HG02642 (cell line): Measurements from ENCODE around the gene SH3RF3.

ENCODE experiments used
- ATAC-seq: cut with Tn5 transposase; IDR thresholded peaks from one replicate; pipeline ENCODE4 v1.9.1; 2021; ENCODE audit warnings: mild to moderate bottlenecking; ENCODE audit not compliant: unreplicated experiment, poor library complexity

SH3RF3 gene

DNA sequence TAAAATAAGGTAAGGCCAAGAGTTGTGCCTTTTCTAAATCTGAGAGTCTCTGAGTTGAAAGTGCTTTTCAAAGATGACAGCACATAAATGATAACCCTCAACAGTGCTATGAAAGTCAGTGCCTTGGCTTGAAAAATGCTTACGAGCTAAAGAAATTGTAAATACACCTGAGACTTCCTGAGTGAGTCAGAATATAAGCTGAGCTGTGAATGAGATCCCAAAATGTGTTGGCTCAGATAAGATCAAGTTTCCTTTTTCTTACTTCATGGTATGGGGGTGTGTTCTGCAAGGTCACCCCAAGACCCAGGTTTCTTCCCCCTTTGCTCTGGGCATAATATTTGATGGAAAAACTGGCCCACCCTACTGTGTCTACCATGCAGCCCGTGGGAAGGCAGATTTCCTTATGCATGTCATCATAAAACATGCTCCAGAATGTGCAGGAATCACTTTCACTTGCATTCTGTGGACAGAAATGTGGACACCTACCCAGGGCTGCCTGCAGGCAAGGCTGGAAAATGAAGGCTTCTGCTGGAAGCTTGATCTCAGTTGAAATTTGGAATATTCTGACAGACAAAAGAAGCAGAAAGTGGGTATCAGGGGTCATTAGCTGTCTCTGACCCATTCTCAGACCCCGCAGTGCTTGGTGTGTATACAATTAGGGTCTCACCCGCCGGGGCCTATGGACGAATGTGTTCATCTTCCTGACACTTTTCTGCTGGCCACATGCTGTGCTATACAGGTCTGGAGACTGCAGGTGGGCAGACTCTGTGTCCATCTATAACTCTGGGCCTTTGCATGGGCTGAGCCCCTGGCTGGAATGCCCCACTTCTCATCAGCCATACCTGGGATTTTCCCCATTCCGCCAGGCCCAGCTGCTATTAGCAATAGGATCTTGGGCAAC is 212.6 kb downstream of the SH3RF3 start:
- no peak for ATAC-seq

- no peak for ATAC-seq
Observed at GRCh38 chr2:109342256-109342850, 213.3 kb downstream of the SH3RF3 start.

- ATAC-seq = no peak
Observed at GRCh38 chr2:109342930-109343329, 213.9 kb downstream of the SH3RF3 start.

GRCh38 chr2:109343460-109343859 is 214.5 kb downstream of the SH3RF3 start:
- no peak for ATAC-seq

GRCh38 chr2:109344270-109344805 is 215.3 kb downstream of the SH3RF3 start:
- no peak for ATAC-seq

GRCh38 chr2:109345091-109345490 is 216.1 kb downstream of the SH3RF3 start:
- no peak for ATAC-seq

DNA sequence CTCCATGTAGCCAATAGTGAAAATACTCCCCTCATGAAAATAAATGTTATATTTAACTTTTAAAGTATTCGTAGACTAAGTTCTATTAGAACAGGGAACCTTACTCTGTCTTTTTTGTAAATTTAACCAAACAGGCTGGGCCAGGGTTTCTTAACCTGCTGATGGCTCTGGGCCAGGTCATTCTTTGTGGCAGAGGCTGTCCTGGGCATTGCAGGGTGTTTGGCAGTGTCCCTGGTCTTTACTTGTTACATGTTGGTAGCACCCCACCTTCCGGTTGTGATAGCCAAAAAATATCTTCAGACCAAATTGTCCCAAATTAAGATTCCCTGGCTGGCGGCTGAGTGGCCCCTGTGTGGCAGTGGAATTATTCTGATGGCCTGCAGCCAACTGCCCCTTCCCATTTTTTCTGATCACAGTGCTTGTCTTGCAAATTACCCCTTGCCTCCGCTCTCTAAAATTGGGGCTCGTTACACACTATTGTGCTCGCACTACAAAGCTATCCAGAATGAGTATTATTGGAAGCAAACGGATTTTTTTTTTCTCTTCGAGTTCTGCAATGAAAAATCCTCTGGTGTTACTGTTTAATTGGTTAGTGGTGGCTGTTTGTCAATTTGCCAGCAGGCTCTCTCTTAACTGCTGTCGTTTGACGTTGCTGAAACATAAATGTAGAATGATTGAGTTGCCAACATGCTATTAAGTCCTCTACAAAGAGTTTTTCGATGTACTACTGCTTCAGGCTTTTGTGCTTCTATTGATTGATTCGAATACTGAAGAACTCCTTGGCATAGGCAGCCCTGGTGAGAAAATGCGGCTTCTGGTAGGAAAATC is 216.9 kb downstream of the SH3RF3 start:
- no peak for ATAC-seq

DNA sequence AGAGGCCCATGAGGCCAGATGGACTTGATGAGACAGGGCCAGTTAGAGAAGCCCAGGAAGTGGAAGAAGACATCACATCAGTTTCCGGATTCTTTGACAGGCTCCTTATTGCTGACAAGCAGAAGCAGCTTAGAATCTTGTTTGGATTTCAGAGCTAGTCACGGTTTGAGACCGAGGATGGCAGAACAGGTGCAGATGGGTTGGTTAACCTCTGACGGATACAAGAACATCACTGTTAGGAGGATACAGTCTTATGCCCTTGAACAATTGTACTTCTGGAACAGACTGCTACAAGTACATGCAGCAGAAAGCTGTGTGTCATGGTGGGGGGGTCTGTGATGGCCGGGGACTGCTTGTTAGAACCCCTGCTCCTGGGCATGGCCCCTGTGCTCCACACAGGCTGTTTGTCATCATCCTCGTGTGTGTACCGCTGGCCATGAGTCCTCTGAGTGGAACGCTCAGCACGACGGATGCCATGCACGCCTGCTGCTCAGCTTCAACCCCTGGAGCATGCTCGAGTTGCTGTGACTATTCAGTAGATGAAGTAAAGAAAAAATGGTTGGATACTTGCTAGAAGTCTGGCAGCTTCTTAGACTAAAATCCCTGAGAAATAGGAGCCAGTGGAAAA is 217.7 kb downstream of the SH3RF3 start:
- ATAC-seq = no peak

- no peak for ATAC-seq
Observed at GRCh38 chr2:109347626-109348025, 218.6 kb downstream of the SH3RF3 start.

GRCh38 chr2:109348190-109348589 is 219.2 kb downstream of the SH3RF3 start:
- ATAC-seq = no peak

GRCh38 chr2:109348671-109349502 is 219.9 kb downstream of the SH3RF3 start:
- ATAC-seq = peak; percentile 62

DNA sequence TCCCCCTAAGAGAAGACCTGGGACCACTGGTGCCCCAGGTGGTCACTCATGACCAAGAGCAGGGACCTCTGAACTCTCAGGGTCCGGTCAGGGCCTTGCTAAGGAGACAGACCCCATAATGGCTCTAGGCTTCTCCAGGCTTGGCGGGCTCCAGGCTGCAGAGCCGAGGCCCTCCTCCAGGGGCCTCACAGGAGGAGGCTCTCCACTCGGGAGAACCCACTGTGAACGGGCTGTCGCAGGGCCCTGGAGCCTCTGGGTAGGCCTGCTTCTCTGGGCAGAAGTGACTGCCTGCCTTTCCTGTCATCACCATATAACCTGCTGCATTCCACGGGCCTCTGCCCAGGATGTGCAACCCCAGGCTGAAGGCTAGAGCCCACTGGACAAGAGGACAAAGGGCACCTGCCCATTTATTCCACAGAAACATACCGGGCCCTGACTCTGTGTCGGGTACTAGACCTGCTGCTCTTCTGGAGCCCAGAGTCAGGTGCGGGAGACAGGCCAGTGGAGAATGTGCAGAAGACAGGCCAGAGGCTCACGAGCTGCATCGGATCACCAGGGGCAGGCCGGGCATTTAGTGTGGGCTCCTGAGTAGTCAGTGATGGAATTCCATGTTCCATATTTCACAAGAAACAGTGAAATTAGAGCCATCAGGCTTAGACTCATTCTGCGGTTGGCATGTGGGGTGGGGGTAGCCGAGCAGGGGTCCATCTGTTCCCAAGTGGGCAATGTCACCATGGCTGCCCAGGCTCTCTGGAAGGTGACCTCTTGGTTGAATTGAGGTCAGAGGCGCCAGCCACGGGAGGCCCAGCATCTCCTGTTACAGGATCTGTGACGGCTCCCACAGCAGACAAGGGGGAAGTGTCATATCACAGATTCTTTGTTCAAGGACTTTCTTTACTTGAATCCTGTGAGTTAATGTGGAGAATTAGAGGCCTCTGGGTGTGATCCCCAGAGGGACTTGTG is 220.8 kb downstream of the SH3RF3 start:
- ATAC-seq = no peak

DNA sequence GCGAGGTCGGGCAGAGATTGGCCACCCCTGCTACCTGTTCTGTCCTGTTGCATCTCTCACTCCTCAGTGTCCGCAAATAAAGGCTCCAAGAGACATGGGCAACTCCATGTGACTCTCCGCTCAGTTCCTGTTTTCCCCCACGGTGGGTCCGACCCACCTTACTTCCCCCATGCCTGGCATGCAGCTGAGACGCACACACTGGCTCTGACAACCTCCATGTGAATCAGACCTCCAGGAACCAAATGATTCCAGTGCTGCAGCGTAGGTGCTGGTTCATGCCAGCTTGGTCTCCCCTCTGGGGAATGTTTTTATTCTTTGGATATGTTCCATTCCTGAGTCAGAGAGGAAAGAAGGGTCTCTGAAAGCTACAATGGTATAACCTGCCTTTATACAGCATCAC is 221.5 kb downstream of the SH3RF3 start:
- no peak for ATAC-seq

DNA sequence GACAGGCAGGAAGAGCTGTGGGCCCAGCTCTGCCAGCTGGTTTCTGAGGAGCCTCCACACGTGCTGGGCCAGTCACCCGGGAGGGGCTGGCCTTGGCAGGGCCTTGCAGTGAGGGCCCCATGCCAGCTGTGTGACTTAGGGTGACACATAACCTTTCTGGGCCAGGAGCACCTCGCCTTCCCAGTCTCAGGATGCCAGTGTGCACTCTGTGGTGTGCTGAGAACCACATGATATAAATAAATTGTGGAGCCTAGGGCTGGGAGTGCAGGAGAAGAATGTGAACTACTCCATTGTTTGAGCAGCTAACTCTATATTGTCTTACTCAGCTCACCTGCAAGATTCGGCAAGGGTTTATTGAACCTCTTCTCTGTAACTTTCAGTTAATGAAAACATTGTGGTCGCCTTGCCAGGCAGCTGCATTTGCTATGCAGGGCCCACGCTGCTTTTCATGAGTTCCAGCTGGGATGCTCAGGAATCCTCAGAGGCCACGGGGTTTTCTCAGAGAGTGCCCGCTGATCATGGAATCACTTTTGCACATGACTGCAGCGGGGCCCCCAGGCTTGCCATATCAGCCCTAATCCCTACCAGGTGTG is 222.3 kb downstream of the SH3RF3 start:
- no peak for ATAC-seq

DNA sequence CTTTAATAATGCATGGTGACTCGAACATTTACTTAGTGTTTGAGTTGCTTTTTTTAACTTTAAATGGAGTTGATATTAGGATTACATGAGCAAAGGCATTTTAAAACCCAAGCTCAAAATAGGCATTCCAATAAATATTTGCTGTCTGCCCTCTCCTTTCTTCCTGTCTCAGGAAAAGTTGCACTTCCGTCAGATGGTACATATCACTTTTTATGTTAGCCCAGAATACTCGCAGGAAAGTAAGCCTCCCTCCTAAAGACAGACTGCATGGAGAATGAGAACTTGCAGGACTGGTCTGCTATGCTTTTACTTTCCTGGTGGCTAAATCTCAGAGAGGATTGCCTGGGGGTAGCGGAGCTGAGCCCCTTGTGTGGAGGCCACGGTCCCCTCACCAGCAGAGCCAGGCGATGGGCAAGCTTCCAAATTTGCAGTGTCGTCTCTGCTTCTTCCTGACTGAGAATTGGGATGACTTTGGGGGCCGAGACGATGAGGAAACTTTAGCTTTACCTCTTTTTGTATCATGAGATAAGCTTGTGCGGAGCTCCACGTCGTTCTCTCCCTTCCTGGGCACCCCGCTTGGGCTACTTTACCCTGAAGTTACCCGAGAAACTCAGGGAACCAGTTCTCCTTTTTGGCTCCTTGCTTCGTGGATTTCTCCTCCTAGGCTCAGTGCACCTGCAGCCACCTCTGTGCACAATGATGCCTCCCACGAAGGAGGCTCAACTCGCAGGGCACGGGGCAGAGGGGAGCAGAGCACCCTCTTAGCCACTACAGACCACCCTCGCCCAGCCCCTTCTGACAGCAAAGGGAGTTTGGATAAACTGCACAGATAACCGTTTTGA is 223.3 kb downstream of the SH3RF3 start:
- no peak for ATAC-seq

DNA sequence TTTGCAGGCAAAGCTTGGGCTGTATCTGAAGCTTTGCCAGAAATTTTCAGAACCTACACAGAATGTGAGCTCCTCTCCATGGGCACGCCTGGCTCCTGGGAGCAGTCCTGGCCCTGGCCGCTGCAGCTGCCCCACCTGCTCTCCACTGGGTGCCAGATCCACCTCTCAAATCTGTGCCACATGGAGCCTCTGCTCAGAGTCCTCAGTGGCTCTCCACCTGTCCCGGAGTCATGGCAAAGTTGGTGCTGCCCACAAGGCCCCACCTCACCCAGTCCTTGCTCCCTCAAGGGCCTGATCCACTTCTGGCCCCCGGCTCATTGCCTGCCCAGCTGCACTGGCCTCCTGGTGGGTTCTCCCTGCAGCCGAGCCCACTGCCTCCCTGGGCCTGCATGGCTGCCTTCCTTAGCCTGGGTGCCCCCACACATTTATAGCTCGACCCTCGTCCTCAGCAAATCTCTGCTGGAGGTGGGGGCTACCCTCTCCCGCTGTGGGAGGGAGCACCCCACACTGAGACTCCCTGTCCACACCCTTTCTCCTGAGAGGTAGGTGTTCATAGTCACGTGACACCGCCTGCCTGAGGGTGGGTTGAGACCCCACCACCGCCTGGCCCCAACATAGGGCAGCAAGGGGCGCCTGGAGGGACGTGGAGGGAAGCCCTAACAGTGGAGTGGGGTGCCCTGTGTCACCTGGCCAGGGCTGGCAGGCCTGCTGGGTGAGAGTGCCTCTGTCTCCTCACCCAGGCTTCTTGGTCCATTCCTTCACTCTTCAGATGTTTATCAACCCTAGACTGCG is 224.1 kb downstream of the SH3RF3 start:
- no peak for ATAC-seq
